ENCODE measurements around the gene DPM3.

- TF ChIP-seq CTCF (IDR thresholded peaks at IDR 0.05) (no peak), POLR2A (IDR thresholded peaks at IDR 0.05) (no peak)
Measured at GRCh38 chr1:155182052-155182550, 41.8 kb upstream of the DPM3 start.
